K562 (cell line): Measurements from ENCODE around the gene ZNF691. TPM values are rescaled to one million over a fixed set of nuclear protein-coding genes. Genes with fewer than 3 reads are reported as not detected.

Experiments
- CBX8 ChIP-seq: fragments of 200-600 bp; sonication (generic); IDR thresholded peaks from 2 replicates; pipeline ENCODE4 v1.6.1; 2012; ENCODE audit warnings: borderline replicate concordance, mixed run types, low read depth, mild to moderate bottlenecking, moderate library complexity, mixed read lengths, low read length, control low read depth, inconsistent platforms; ENCODE audit not compliant: poor library complexity, severe bottlenecking; ENCODE audit errors: extremely low read depth
- CSDE1 ChIP-seq, 2 experiments: fragments of 450-650 bp; IDR thresholded peaks; 2 replicates each; pipeline ENCODE4 v1.6.1; 2016; ENCODE audit warnings: mild to moderate bottlenecking in 1 of 2
- GTF2A2 ChIP-seq: IDR thresholded peaks from 2 replicates; pipeline ENCODE4 v1.6.1; 2016; ENCODE audit warnings: mild to moderate bottlenecking, missing genetic modification characterization, missing compliant biosample characterization
- HMG20B ChIP-seq: fragments of 250-450 bp; sonication (Bioruptor Pico); IDR thresholded peaks from 2 replicates; pipeline ENCODE4 v1.5.0; 2021; ENCODE audit warnings: mild to moderate bottlenecking
- HNRNPL ChIP-seq: fragments of 200-400 bp; formaldehyde crosslinking; IDR thresholded peaks from 2 replicates; pipeline ENCODE4 v1.6.1; 2017; ENCODE audit warnings: low read depth, mild to moderate bottlenecking, low read length
- MLLT1 ChIP-seq, 2 experiments: fragments of 450-650 bp; IDR thresholded peaks; 2 replicates each; pipeline ENCODE4 v1.6.1; 2016
- MTA1 ChIP-seq: fragments of 450-650 bp; IDR thresholded peaks from 2 replicates; pipeline ENCODE4 v1.6.1; 2017; ENCODE audit warnings: borderline replicate concordance
- MYBL2 ChIP-seq, 2 experiments: fragments of 450-650 bp in 1 of 2; sonication (generic) in 1 of 2; formaldehyde crosslinking in 1 of 2; IDR thresholded peaks; 2 replicates each; pipeline versions ENCODE4 v1.6.1 to v1.8.1; 2017 to 2022; ENCODE audit warnings: borderline replicate concordance in 1 of 2, inconsistent platforms in 1 of 2, low read depth in 1 of 2, mild to moderate bottlenecking in 1 of 2, missing genetic modification reagents in 1 of 2, moderate library complexity in 1 of 2
- NR2F6 ChIP-seq: fragments of 450-650 bp; formaldehyde crosslinking; IDR thresholded peaks from 2 replicates; pipeline ENCODE4 v1.4.0; 2020; ENCODE audit warnings: mild to moderate bottlenecking
- RAD21 ChIP-seq, 2 experiments: fragments of 250-450 bp in 1 of 2; fragments of 450-650 bp in 1 of 2; sonication (Bioruptor Pico) in 1 of 2; formaldehyde crosslinking in 1 of 2; IDR thresholded peaks in 1 of 2; conservative IDR thresholded peaks in 1 of 2; 2 replicates each; pipeline versions ENCODE4 v1.4.0 to v1.8.0; 2020 to 2022; ENCODE audit warnings: mild to moderate bottlenecking in 2 of 2, moderate library complexity in 1 of 2
- RCOR1 ChIP-seq, 2 experiments: IDR thresholded peaks; 2 replicates each; pipeline ENCODE4 v1.6.1; 2012; ENCODE audit warnings: low read depth in 2 of 2, low read length in 2 of 2, borderline replicate concordance in 1 of 2, improper control_type of control experiment in 1 of 2
- ZBTB17 ChIP-seq: fragments of 450-650 bp; formaldehyde crosslinking; IDR thresholded peaks from 2 replicates; pipeline ENCODE4 v1.4.0; 2020; ENCODE audit warnings: mild to moderate bottlenecking
- ZNF143 ChIP-seq: sonication (generic); formaldehyde crosslinking; IDR thresholded peaks from 2 replicates; pipeline ENCODE4 v1.9.0; 2022; ENCODE audit warnings: mild to moderate bottlenecking, missing genetic modification reagents
- ZNF253 ChIP-seq: fragments of 250-450 bp; sonication (Bioruptor Pico); conservative IDR thresholded peaks from 2 replicates; pipeline ENCODE4 v1.6.1; 2021; ENCODE audit warnings: mild to moderate bottlenecking
- ZNF354B ChIP-seq: fragments of 250-450 bp; sonication (Bioruptor Pico); IDR thresholded peaks from 2 replicates; pipeline ENCODE4 v1.4.0; 2020
- ZNF561 ChIP-seq: fragments of 450-650 bp; formaldehyde crosslinking; conservative IDR thresholded peaks from 2 replicates; pipeline ENCODE4 v1.4.0; 2020; ENCODE audit warnings: mild to moderate bottlenecking, moderate library complexity
- ZNF695 ChIP-seq: fragments of 450-650 bp; formaldehyde crosslinking; IDR thresholded peaks from 2 replicates; pipeline ENCODE4 v1.4.0; 2020; ENCODE audit warnings: mild to moderate bottlenecking, moderate library complexity
- polyA plus RNA-seq, 8 experiments: library from polyadenylated mRNA; depleted of rRNA in 4 of 8; stranded (reverse) in 5 of 8; unstranded in 3 of 8; fragments of >200 nt; fragmentation: Nextera tagmentation in 2 of 8; fragmentation: Illumina TruSeq in 1 of 8; extraction: Ambion mirVana in 2 of 8; extraction: Trizol in 1 of 8; gene quantifications; 2 replicates each; pipeline versions ENCODE4 v1.2.1 to v1.2.3, GENCODE V29; 2011 to 2014; ENCODE audit warnings: inconsistent platforms in 1 of 8, missing spikeins in 1 of 8
- total RNA-seq, 7 experiments: library from RNA; depleted of rRNA in 6 of 7; stranded (reverse); fragments of >200 nt in 6 of 7; fragmentation: Illumina TruSeq in 2 of 7; extraction: Trizol in 2 of 7; gene quantifications; 2 replicates each; pipeline versions ENCODE4 v1.2.1 to v1.2.3, GENCODE V29; 2011 to 2021; ENCODE audit warnings: low replicate concordance in 1 of 7
- TF ChIP-seq, protein P1 (sequence below): fragments of 250-450 bp; sonication (Bioruptor Pico); IDR thresholded peaks from 2 replicates; pipeline ENCODE4 v1.5.0; 2020; ENCODE audit warnings: mild to moderate bottlenecking, borderline replicate concordance
- TF ChIP-seq, protein P2 (sequence below): fragments of 450-650 bp; conservative IDR thresholded peaks from 2 replicates; pipeline ENCODE4 v1.6.1; 2016; ENCODE audit warnings: missing genetic modification characterization, low read depth, mild to moderate bottlenecking, missing compliant biosample characterization, moderate library complexity
- TF ChIP-seq, protein P3 (sequence below), 2 experiments: fragments of 450-650 bp; conservative IDR thresholded peaks; 2 replicates each; pipeline ENCODE4 v1.6.1; 2017; ENCODE audit warnings: mild to moderate bottlenecking in 2 of 2, moderate library complexity in 2 of 2

ZNF691 gene
- total and polyA plus RNA-seq, 9 of the 15 experiments (the other 6 are each of a cell fraction or from before 2014, with no cell fraction given): 10.7 to 30.4 (median 14.8) TPM

DNA sequence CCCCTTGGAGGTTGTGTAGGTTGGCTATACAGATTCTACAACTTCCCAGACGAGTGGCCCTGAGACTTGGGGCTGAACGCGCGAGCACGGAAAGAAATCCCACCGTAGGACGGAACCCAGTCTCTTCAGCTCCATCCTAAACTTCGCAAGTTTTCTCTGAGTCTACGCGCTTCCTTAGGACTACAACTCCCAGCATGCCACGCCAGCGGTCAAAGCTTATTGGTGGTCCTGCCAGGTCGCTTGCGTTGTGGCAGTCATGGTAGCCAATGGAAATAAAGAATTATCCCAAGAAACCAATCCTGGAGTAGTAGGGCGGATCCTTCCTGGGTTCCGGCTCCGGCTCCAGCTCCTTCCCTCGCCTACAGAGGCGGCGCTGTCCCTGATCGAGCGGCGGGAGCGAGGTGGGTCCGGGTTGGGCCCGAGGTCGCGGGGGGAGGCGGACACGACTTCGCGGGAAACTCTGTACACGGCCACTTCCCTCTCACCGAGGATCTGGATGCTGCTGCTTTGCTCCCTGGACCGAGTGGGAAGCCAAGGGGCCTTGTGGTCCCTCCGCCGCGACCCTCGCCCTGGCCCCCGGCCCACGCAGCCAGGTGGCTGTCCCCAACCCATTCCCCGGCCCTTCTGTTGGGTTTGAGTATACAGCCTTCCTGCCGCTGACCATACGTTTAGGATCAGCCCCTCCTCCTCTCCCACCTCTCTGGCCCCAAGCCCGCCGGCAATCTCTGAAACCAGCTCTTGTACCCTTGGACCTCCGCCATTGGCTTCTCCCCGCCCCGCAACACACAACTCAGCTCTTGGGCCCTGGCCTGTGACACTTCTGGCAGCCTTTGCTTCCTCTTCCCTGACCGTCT is at the start of gene ZNF691 (continued):
- TF ChIP-seq CSDE1 (IDR thresholded peaks at IDR 0.05) (0 out of 4 replicates have a peak, but pooled peaks of 1 of the 2 experiments have one; percentile 15), MYBL2 (IDR thresholded peaks at IDR 0.05; ENCODE audit: low read depth) (no peak), MYBL2 (CRISPR knock-in tag; IDR thresholded peaks at IDR 0.05; ENCODE audit: borderline replicate concordance) (no peak), ZNF695 (CRISPR knock-in tag) (no peak), NR2F6 (CRISPR knock-in tag) (peak; percentile 77; the same call in 1 of the 2 replicates), ZNF561 (CRISPR knock-in tag) (no peak), MLLT1 (IDR thresholded peaks at IDR 0.05) (peak; percentile 74 to 94; a peak in 2 of 4 replicates), RCOR1 (IDR thresholded peaks at IDR 0.05; ENCODE audit: borderline replicate concordance in 1 of 2, low read depth in 2 of 2, low read length in 2 of 2) (no peak), MTA1 (peak; percentile 65; the same call in 1 of the 2 replicates), CBX8 (no peak), ZNF354B (CRISPR knock-in tag) (no peak), ZBTB17 (peak; percentile 31; the same call in 1 of the 2 replicates), ZNF143 (CRISPR knock-in tag) (peak; percentile 99), HMG20B (CRISPR knock-in tag) (no peak), RAD21 (CRISPR knock-in tag; conservative IDR thresholded peaks at IDR 0.05 in 1 of 2, IDR thresholded peaks at IDR 0.05 in 1 of 2) (peak; percentile 5 to 17; a peak in 1 of 4 replicates), GTF2A2 (no peak), ZNF253 (no peak), HNRNPL (no peak)
- TF ChIP-seq, protein P1, sequence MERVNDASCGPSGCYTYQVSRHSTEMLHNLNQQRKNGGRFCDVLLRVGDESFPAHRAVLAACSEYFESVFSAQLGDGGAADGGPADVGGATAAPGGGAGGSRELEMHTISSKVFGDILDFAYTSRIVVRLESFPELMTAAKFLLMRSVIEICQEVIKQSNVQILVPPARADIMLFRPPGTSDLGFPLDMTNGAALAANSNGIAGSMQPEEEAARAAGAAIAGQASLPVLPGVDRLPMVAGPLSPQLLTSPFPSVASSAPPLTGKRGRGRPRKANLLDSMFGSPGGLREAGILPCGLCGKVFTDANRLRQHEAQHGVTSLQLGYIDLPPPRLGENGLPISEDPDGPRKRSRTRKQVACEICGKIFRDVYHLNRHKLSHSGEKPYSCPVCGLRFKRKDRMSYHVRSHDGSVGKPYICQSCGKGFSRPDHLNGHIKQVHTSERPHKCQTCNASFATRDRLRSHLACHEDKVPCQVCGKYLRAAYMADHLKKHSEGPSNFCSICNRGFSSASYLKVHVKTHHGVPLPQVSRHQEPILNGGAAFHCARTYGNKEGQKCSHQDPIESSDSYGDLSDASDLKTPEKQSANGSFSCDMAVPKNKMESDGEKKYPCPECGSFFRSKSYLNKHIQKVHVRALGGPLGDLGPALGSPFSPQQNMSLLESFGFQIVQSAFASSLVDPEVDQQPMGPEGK (CRISPR knock-in tag): no peak
- TF ChIP-seq, protein P2, sequence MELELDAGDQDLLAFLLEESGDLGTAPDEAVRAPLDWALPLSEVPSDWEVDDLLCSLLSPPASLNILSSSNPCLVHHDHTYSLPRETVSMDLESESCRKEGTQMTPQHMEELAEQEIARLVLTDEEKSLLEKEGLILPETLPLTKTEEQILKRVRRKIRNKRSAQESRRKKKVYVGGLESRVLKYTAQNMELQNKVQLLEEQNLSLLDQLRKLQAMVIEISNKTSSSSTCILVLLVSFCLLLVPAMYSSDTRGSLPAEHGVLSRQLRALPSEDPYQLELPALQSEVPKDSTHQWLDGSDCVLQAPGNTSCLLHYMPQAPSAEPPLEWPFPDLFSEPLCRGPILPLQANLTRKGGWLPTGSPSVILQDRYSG: 0 out of 2 replicates have a peak, but pooled peaks have one; percentile 5
- TF ChIP-seq, protein P3, sequence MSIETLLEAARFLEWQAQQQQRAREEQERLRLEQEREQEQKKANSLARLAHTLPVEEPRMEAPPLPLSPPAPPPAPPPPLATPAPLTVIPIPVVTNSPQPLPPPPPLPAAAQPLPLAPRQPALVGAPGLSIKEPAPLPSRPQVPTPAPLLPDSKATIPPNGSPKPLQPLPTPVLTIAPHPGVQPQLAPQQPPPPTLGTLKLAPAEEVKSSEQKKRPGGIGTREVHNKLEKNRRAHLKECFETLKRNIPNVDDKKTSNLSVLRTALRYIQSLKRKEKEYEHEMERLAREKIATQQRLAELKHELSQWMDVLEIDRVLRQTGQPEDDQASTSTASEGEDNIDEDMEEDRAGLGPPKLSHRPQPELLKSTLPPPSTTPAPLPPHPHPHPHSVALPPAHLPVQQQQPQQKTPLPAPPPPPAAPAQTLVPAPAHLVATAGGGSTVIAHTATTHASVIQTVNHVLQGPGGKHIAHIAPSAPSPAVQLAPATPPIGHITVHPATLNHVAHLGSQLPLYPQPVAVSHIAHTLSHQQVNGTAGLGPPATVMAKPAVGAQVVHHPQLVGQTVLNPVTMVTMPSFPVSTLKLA (conservative IDR thresholded peaks at IDR 0.05): peak in 1 of 2 experiments; percentile 55; a peak in 2 of 4 replicates
